ENCODE data around the gene WEE2. TPM values are rescaled to one million over a fixed set of nuclear protein-coding genes. Genes with fewer than 3 reads are reported as not detected.
A peak's percentile ranks its signal among the peaks of the same experiment; 100 is the strongest.

WEE2 gene
- total and polyA plus RNA-seq, 3 experiments from 2014 or later: not detected

GRCh38 chr7:141709749-141710148 is 1.6 kb downstream of the WEE2 start:
- no peak for DNase-seq
- Mint-ChIP-seq H3K4me1 (peaks cover 3 to 5% (median 5%) of the 10 kb centered on the region in 3 donors), H3K27ac (peak overlapping the region in 1 of 8 donors; percentile 26), H3K36me3 (peaks cover 0 to 3% (median 0%) of the 10 kb centered on the region in 3 donors), H3K27me3 (peaks cover 0 to 1% of the 10 kb centered on the region in 2 donors), H3K4me3 (no peak overlapping the region), H3K9me3 (no peaks in the 10 kb centered on the region)
- Histone ChIP-seq H3K4me3 (ENCODE audit: low read length) (no peak overlapping the region), H3K4me1 (ENCODE audit: insufficient read depth, low read length) (no peaks in the 10 kb centered on the region), H3K27me3 (ENCODE audit: insufficient read depth, low read length, poor library complexity, severe bottlenecking) (no peaks in the 10 kb centered on the region), H3K9me3 (ENCODE audit: low read length) (no peaks in the 10 kb centered on the region), H3K27ac (ENCODE audit: low read depth, low read length) (no peak overlapping the region), H3K36me3 (ENCODE audit: insufficient read depth, low read length) (no peaks in the 10 kb centered on the region)
- ChIA-PET CTCF (interaction anchor here (1.0 to 2.3 kb wide), 4 partner anchors 8 to 55 kb away, joined by 3 to 17 read pairs (median 4); partner anchors contain the start of gene DENND11), POLR2A (no interaction called here)

DNA sequence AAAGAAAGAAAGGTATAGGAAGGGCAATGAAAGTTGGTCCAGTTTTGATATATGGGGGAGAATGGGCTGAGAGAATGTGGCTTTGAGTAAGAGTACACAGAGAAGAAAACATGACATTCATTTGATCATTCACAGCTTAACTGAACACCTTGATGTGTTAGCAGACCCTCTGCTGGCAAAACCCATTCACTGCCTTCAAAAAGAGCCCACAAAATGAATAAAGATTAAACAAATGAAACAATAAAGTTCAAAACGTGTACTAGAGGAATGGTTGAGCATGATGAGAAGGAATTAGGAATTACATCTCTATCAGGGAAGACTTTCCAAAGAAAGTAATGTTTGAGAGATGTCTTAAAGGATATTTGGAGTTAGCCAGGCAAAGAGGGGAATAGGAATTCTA is 2.1 kb downstream of the WEE2 start:
- DNase-seq: no peak
- ChIA-PET POLR2A (no interaction called here), CTCF (interaction anchor here (1.0 to 2.3 kb wide), 3 partner anchors 9 to 56 kb away, joined by 3 to 17 read pairs (median 5); partner anchors contain the start of gene DENND11)
- peak overlapping the region in 2 of 8 donors; percentile 4 to 26 for H3K27ac Mint-ChIP-seq
- H3K9me3 Mint-ChIP-seq: no peaks in the 10 kb centered on the region
- Histone ChIP-seq H3K27ac (ENCODE audit: low read depth, low read length) (no peak overlapping the region), H3K36me3 (ENCODE audit: insufficient read depth, low read length) (no peaks in the 10 kb centered on the region), H3K27me3 (ENCODE audit: insufficient read depth, low read length, poor library complexity, severe bottlenecking) (no peaks in the 10 kb centered on the region), H3K4me1 (ENCODE audit: insufficient read depth, low read length) (no peaks in the 10 kb centered on the region), H3K4me3 (ENCODE audit: low read length) (no peak overlapping the region), H3K9me3 (ENCODE audit: low read length) (no peaks in the 10 kb centered on the region)
- H3K4me1 Mint-ChIP-seq: peaks cover 3 to 5% (median 5%) of the 10 kb centered on the region in 3 donors
- peaks cover 0 to 1% of the 10 kb centered on the region in 2 donors for H3K27me3 Mint-ChIP-seq
- peaks cover 0 to 3% (median 0%) of the 10 kb centered on the region in 3 donors for H3K36me3 Mint-ChIP-seq
- H3K4me3 Mint-ChIP-seq: no peak overlapping the region

DNA sequence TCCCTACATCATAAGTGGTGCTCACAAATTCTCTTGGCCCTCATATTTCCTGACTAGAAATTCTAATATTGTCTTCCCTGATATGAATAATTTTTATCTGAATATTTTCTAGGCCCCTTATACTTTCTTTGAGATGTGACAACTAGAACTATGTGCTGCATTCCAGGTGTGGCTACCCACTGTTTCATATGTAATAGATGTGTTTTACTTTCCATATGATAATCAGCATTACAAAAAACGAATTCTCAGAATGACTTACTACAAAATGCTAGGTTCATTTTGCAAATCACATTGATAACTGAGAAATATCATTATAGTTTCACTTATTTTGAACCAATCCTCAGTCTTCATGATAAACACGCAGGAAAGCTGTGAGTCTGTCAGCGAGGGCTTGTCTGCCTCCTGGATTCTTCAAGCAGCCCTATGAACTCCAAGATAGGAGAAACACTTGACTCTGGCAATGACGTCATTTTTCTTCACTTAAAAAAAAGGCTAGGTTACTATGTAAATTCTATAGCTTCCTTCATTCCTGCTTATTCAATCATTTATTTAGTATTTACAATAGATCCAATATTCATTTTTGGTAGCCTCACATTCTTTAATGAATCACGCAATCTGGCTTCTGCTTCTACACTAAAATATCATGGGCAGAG is 4.6 kb downstream of the WEE2 start:
- H3K9me3 Mint-ChIP-seq: no peaks in the 10 kb centered on the region
- H3K36me3 Mint-ChIP-seq: peaks cover 0 to 7% (median 0%) of the 10 kb centered on the region in 3 donors
- peaks cover 3 to 5% (median 5%) of the 10 kb centered on the region in 3 donors for H3K4me1 Mint-ChIP-seq
- no peaks in the 10 kb centered on the region for H3K27me3 Mint-ChIP-seq
- Histone ChIP-seq H3K9me3 (ENCODE audit: low read length) (no peaks in the 10 kb centered on the region), H3K36me3 (ENCODE audit: insufficient read depth, low read length) (no peaks in the 10 kb centered on the region), H3K27me3 (ENCODE audit: insufficient read depth, low read length, poor library complexity, severe bottlenecking) (no peaks in the 10 kb centered on the region), H3K4me1 (ENCODE audit: insufficient read depth, low read length) (no peaks in the 10 kb centered on the region), H3K27ac (ENCODE audit: low read depth, low read length) (no peak overlapping the region), H3K4me3 (ENCODE audit: low read length) (no peak overlapping the region)
- no peak overlapping the region for H3K4me3 Mint-ChIP-seq
- DNase-seq: no peak
- POLR2A ChIA-PET: no interaction called here
- H3K27ac Mint-ChIP-seq: no peak overlapping the region
- CTCF ChIA-PET: no interaction called here

- no peaks in the 10 kb centered on the region for H3K36me3 ChIP-seq (ENCODE audit: insufficient read depth, low read length)
- H3K27me3 ChIP-seq (ENCODE audit: insufficient read depth, low read length, poor library complexity, severe bottlenecking): no peaks in the 10 kb centered on the region
- no peaks in the 10 kb centered on the region for H3K9me3 ChIP-seq (ENCODE audit: low read length)
- peaks cover 3 to 5% (median 5%) of the 10 kb centered on the region in 3 donors for H3K4me1 Mint-ChIP-seq
- H3K4me3 ChIP-seq (ENCODE audit: low read length): no peak overlapping the region
- no peaks in the 10 kb centered on the region for H3K9me3 Mint-ChIP-seq
- H3K27me3 Mint-ChIP-seq: no peaks in the 10 kb centered on the region
- no peaks in the 10 kb centered on the region for H3K4me1 ChIP-seq (ENCODE audit: insufficient read depth, low read length)
- H3K4me3 Mint-ChIP-seq: no peak overlapping the region
- H3K27ac ChIP-seq (ENCODE audit: low read depth, low read length): no peak overlapping the region
- POLR2A ChIA-PET: no interaction called here
- H3K27ac Mint-ChIP-seq: no peak overlapping the region
- CTCF ChIA-PET: interaction anchor here (1.6 kb wide), 1 partner anchor 10 kb away, joined by 4 read pairs; no protein-coding TSS in a partner anchor
- peaks cover 0 to 10% (median 0%) of the 10 kb centered on the region in 3 donors for H3K36me3 Mint-ChIP-seq
- DNase-seq: no peak
These were observed 5.7 kb downstream of the WEE2 start for GRCh38 chr7:141713890-141714289.

- Histone ChIP-seq H3K27me3 (ENCODE audit: insufficient read depth, low read length, poor library complexity, severe bottlenecking) (no peaks in the 10 kb centered on the region), H3K27ac (ENCODE audit: low read depth, low read length) (no peak overlapping the region), H3K4me1 (ENCODE audit: insufficient read depth, low read length) (no peaks in the 10 kb centered on the region), H3K36me3 (ENCODE audit: insufficient read depth, low read length) (no peaks in the 10 kb centered on the region), H3K4me3 (ENCODE audit: low read length) (no peak overlapping the region), H3K9me3 (ENCODE audit: low read length) (no peaks in the 10 kb centered on the region)
- Mint-ChIP-seq H3K4me3 (no peak overlapping the region), H3K4me1 (peaks cover 3 to 5% (median 5%) of the 10 kb centered on the region in 3 donors), H3K36me3 (peaks cover 0 to 10% (median 0%) of the 10 kb centered on the region in 3 donors), H3K27ac (no peak overlapping the region), H3K27me3 (no peaks in the 10 kb centered on the region), H3K9me3 (no peaks in the 10 kb centered on the region)
- CTCF ChIA-PET: interaction anchor here (1.6 kb wide), 1 partner anchor 9 kb away, joined by 4 read pairs; no protein-coding TSS in a partner anchor
- DNase-seq: no peak
- POLR2A ChIA-PET: no interaction called here
These were observed 6.4 kb downstream of the WEE2 start for GRCh38 chr7:141714571-141714970.

- POLR2A ChIA-PET: no interaction called here
- H3K4me3 Mint-ChIP-seq: no peak overlapping the region
- no peak overlapping the region for H3K4me3 ChIP-seq (ENCODE audit: low read length)
- no peaks in the 10 kb centered on the region for H3K4me1 ChIP-seq (ENCODE audit: insufficient read depth, low read length)
- CTCF ChIA-PET: interaction anchor here (1.6 kb wide), 1 partner anchor 8 kb away, joined by 4 read pairs; no protein-coding TSS in a partner anchor
- no peak overlapping the region for H3K27ac ChIP-seq (ENCODE audit: low read depth, low read length)
- DNase-seq: no peak
- H3K9me3 Mint-ChIP-seq: no peaks in the 10 kb centered on the region
- H3K4me1 Mint-ChIP-seq: peaks cover 3 to 5% (median 5%) of the 10 kb centered on the region in 3 donors
- H3K9me3 ChIP-seq (ENCODE audit: low read length): no peaks in the 10 kb centered on the region
- no peak overlapping the region for H3K27ac Mint-ChIP-seq
- no peaks in the 10 kb centered on the region for H3K27me3 ChIP-seq (ENCODE audit: insufficient read depth, low read length, poor library complexity, severe bottlenecking)
- H3K27me3 Mint-ChIP-seq: no peaks in the 10 kb centered on the region
- H3K36me3 ChIP-seq (ENCODE audit: insufficient read depth, low read length): no peaks in the 10 kb centered on the region
- peaks cover 0 to 10% (median 0%) of the 10 kb centered on the region in 3 donors for H3K36me3 Mint-ChIP-seq
These were observed 6.9 kb downstream of the WEE2 start for GRCh38 chr7:141715018-141715417.

DNA sequence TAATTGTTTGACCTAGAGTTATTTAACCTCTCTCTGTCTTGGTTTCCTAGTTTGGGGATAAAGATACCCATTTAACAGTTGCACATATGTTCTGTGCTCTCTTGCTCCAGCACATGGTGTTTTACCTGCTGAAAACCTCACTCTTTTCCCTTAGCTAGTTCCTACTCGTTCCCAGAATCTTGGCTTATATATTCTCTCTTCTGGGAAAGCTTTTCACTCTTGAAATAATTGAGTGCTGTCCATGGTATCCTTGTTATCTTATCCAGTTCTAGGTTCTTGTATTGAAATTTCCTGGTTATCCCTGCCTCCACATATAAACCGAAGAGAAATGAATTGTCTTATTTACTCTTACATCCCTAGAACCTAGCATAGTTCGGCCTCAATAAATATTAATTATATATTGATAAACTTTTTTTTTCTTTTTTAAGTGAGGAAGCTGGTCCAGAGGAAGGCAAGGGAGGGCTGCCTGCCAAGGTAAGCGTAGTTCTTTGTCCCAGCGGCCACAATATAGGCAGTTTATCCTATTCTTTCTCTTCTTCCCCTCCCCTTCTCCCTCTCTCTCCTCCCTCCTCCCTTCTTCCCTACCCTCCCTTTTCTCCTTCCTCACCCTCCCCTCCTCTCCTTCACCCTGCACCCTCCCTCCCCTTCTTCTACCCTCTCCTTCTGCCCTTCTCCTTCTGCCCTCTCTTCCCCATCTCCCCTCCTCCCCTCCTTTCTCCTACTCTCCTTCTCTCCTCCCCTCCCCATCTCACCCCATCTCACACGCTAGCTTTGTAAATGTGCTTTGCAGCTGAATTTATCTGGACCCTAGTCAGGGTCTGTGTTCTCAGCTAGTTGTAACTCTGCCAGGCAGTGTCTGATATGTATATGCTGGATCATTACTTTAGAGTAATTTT is 7.9 kb downstream of the WEE2 start:
- CTCF ChIA-PET: interaction anchor here (0.6 to 1.3 kb wide), 2 partner anchors 22 to 26 kb away, joined by 3 to 5 read pairs; partner anchors contain the start of gene SSBP1
- no peak overlapping the region for H3K4me3 Mint-ChIP-seq
- peak overlapping the region in 1 of 8 donors; percentile 72 for H3K27ac Mint-ChIP-seq
- H3K9me3 Mint-ChIP-seq: no peaks in the 10 kb centered on the region
- Histone ChIP-seq H3K27me3 (ENCODE audit: insufficient read depth, low read length, poor library complexity, severe bottlenecking) (no peaks in the 10 kb centered on the region), H3K36me3 (ENCODE audit: insufficient read depth, low read length) (no peaks in the 10 kb centered on the region), H3K4me1 (ENCODE audit: insufficient read depth, low read length) (no peaks in the 10 kb centered on the region), H3K9me3 (ENCODE audit: low read length) (no peaks in the 10 kb centered on the region), H3K27ac (ENCODE audit: low read depth, low read length) (no peak overlapping the region), H3K4me3 (ENCODE audit: low read length) (no peak overlapping the region)
- POLR2A ChIA-PET: no interaction called here
- H3K27me3 Mint-ChIP-seq: peaks cover 0 to under 1% of the 10 kb centered on the region in 2 donors
- H3K36me3 Mint-ChIP-seq: peaks cover 0 to 6% (median 0%) of the 10 kb centered on the region in 3 donors
- peaks cover 3 to 5% (median 5%) of the 10 kb centered on the region in 3 donors for H3K4me1 Mint-ChIP-seq
- DNase-seq: no peak

All from CD8-positive, alpha-beta memory T cell (primary cell).